Measurements from ENCODE around the gene ZFAND4.
"Not testable (repeated sequence)": the region's sequence is repeated elsewhere in the genome, so short reads cannot be mapped to it uniquely, and the experiment has no call there.

Gene ZFAND4

DNA sequence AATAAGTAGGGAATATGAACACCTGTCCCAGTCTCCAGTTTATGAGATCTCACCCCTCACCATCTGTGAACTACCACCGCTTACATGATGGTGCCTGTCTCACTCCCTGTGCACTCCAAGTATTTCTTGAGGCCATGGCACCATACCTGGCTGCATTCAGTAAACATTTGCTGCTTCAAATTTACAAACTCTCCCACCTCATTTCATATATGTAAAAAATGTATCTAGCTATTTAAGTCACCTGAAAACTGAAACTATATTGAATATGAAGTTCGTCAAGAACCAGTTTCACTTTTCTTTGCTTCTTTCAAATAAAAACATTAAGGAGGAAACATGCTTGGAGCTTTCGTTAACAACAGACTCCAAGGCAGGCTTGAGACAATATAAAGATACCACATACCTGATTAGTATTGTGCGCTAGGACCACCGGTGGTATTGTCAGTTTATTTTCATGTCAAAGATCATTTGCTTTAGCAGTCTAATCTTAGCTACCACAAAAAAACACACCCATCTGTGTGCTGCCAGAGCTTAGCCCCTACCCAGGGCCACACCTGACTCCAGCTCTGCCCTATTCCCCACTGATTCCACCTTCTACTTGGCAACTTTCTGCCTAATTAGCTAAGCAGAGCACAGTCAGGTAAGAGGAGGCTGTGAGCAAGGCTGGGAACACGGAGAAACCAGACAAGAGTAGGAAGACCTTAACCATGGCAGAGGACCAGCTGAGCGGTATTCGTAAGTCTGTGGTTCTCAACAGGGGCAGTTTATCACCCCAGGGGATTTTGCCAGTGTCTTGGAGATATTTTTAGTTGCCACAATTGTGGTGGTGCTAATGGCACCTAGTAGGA is 92.0 kb downstream of the ZFAND4 start:
- no peak for DNase-seq (ENCODE audit: low read depth, low spot score)
- H3K4me3 ChIP-seq (ENCODE audit: low read depth, low read length) = no peak overlapping the region

DNA sequence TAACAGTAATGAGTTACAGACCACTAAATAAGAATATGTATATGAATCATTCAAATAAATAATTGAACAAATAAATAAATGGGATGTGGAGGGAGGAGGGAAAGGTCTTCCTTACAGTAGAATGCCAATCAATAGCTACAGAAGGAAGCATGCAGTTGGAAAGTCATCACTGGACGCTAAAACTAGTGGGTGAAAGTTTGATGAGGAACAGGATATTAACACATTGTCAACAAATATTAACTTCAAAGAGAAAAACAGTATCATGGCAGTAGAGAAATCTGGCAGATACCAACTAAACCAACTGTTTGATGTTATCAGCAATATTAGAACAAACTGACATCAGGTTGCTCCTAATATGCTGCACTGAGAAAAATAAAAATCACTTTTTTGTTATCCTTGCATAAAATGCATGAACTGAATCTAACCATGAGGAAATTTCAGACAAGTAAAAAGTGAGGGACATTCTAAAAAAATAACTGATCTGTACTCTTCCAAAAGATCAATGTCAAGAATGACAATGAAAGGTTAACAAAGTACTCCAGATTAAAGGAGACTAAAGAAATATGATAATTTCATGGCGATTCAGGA is 94.1 kb downstream of the ZFAND4 start:
- TF ChIP-seq, protein P1, sequence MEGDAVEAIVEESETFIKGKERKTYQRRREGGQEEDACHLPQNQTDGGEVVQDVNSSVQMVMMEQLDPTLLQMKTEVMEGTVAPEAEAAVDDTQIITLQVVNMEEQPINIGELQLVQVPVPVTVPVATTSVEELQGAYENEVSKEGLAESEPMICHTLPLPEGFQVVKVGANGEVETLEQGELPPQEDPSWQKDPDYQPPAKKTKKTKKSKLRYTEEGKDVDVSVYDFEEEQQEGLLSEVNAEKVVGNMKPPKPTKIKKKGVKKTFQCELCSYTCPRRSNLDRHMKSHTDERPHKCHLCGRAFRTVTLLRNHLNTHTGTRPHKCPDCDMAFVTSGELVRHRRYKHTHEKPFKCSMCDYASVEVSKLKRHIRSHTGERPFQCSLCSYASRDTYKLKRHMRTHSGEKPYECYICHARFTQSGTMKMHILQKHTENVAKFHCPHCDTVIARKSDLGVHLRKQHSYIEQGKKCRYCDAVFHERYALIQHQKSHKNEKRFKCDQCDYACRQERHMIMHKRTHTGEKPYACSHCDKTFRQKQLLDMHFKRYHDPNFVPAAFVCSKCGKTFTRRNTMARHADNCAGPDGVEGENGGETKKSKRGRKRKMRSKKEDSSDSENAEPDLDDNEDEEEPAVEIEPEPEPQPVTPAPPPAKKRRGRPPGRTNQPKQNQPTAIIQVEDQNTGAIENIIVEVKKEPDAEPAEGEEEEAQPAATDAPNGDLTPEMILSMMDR (IDR thresholded peaks at IDR 0.05; ENCODE audit: low read depth, low read length) = no peak
- no peak overlapping the region for H3K4me3 ChIP-seq (ENCODE audit: low read depth, low read length)
- DNase-seq (ENCODE audit: low read depth, low spot score) = no peak
- in situ Hi-C loops (cut with HindIII; ENCODE audit: low sequenced_read_pairs) = no loop called here

More for the DNA sequence above, 92.0 kb downstream of the ZFAND4 start:
- TF ChIP-seq, protein P1 (IDR thresholded peaks at IDR 0.05; ENCODE audit: low read depth, low read length) = no peak
- in situ Hi-C loops (cut with HindIII; ENCODE audit: low sequenced_read_pairs) = no loop called here

DNA sequence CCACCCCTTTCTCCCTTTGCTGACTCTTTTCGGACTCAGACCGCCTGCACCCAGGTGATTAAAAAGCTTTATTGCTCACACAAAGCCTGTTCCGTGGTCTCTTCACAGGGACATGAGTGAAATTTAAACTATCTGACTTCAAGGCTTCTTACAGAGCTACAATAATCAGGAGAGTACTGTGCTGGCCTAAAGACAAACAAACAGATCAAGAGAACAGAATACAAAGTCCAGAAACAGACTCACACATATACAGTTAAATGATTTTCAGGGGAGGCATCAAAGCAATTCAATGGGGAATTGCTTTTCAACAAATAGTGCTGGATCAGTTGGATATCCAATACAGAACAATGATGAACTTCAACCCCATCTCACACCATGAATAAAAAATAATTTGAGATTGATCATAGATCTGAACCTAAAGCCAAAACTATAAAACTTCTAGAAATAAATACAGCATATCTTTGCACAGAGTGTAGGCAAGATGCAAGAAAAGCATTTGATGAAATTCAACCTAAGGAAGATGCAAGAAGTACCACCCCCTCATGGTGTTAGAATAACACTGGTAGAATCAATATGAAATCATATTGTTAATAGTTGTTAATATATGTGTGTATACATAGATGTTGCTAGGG is 96.5 kb downstream of the ZFAND4 start:
- in situ Hi-C loops (cut with HindIII; ENCODE audit: low sequenced_read_pairs) = no loop called here

DNA sequence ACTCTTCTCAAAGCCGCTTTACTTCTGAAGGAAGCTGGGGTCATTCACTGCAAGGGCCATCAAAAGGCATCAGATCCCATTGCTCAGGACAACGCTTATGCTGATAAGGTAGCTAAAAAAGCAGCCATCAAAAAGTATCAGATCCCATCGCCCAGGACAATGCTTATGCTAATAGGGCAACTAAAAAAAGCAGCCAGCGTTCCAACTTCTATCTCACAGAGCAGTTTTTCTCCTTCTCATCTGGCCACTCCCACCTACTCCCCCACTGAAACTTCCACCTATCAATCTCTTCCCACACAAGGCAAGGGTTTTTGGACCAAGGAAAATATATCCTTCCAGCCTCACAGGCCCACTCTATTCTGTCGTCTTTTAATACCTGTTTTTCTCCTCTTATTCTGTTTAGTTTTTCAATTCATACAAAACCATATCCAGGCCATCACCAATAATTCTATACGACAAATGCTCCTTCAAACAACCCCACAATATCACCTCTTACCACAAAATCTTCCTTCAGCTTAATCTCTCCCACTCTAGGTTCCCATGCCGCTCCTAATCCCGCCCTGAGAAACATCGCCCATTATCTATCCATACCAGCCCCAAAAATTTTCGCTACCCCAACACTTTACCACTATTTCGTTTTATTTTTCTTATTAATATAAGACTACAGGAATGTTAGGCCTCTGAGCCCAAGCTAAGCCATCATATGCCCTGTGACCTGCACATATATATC is 97.4 kb downstream of the ZFAND4 start:
- H3K4me3 ChIP-seq (ENCODE audit: low read depth, low read length); DNase-seq (ENCODE audit: low read depth, low spot score); in situ Hi-C loops (cut with HindIII; ENCODE audit: low sequenced_read_pairs): not testable (repeated sequence)

More for the DNA sequence above, 96.5 kb downstream of the ZFAND4 start:
- no peak overlapping the region for H3K4me3 ChIP-seq (ENCODE audit: low read depth, low read length)
- TF ChIP-seq, protein P1 (IDR thresholded peaks at IDR 0.05; ENCODE audit: low read depth, low read length) = no peak
- no peak for DNase-seq (ENCODE audit: low read depth, low spot score)

DNA sequence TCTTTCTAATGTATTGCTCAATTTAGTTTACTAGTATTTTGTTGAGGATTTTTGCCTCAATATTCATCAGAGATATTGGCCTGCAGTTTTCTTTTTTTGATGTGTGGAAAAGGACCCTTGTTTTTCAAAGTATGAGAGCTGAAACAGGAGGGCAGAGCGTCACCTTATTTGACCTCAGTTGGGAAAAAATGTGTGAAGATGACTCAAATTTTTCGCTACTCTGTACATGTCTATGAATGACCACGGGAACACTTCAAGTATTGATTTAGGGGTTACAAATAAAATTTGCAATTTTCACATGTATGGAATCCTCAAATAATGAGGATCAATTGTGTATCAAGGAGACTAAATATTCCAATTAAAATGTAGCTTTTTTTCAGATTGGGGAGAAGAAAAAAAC is 103.1 kb downstream of the ZFAND4 start:
- in situ Hi-C loops (cut with HindIII; ENCODE audit: low sequenced_read_pairs) = no loop called here
- TF ChIP-seq, protein P1 (IDR thresholded peaks at IDR 0.05; ENCODE audit: low read depth, low read length) = no peak
- no peak for DNase-seq (ENCODE audit: low read depth, low spot score)
- no peak overlapping the region for H3K4me3 ChIP-seq (ENCODE audit: low read depth, low read length)

DNA sequence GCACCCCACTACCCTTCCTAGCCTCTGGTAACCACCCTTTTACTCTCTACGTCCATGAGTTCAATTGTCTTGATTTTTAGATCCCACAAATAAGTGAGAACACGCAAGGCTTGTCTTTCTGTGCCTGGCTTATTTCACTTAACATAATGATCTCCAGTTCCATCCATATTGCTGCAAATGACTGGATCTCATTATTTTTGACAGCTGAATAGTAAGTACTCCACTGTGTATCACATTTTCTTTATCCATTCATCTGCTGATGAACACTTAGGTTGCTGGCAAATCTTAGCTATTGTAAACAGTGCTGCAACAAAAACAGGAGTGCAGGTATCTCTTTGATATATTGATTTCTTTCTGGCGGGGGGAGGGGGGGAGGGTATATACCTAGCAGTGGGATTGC is 106.2 kb downstream of the ZFAND4 start:
- TF ChIP-seq, protein P1 (IDR thresholded peaks at IDR 0.05; ENCODE audit: low read depth, low read length) = no peak
- no peak for DNase-seq (ENCODE audit: low read depth, low spot score)
- no peak overlapping the region for H3K4me3 ChIP-seq (ENCODE audit: low read depth, low read length)
- in situ Hi-C loops (cut with HindIII; ENCODE audit: low sequenced_read_pairs) = no loop called here

All from astrocyte of the spinal cord (primary cell).